GM20000 (cell line): ENCODE results near the gene NADK.
A peak's percentile ranks its signal among the peaks of the same experiment; 100 is the strongest.
"Not testable (repeated sequence)": the region's sequence is repeated elsewhere in the genome, so short reads cannot be mapped to it uniquely, and the experiment has no call there.

ENCODE experiments used
- DNase-seq: peaks from one replicate; pipeline ENCODE4 v3.0.0; 2012; ENCODE audit warnings: low spot score
- TF ChIP-seq, protein P1 (sequence below): IDR thresholded peaks from 2 replicates; pipeline ENCODE4 v1.5.1; 2012; ENCODE audit warnings: mild to moderate bottlenecking, control low read depth; ENCODE audit errors: extremely low read depth, missing control alignments

NADK gene

GRCh38 chr1:1752636-1753606, 25.3 kb downstream of the NADK start:
- TF ChIP-seq, protein P1, sequence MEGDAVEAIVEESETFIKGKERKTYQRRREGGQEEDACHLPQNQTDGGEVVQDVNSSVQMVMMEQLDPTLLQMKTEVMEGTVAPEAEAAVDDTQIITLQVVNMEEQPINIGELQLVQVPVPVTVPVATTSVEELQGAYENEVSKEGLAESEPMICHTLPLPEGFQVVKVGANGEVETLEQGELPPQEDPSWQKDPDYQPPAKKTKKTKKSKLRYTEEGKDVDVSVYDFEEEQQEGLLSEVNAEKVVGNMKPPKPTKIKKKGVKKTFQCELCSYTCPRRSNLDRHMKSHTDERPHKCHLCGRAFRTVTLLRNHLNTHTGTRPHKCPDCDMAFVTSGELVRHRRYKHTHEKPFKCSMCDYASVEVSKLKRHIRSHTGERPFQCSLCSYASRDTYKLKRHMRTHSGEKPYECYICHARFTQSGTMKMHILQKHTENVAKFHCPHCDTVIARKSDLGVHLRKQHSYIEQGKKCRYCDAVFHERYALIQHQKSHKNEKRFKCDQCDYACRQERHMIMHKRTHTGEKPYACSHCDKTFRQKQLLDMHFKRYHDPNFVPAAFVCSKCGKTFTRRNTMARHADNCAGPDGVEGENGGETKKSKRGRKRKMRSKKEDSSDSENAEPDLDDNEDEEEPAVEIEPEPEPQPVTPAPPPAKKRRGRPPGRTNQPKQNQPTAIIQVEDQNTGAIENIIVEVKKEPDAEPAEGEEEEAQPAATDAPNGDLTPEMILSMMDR = no peak
- no peak for DNase-seq

- TF ChIP-seq, protein P1 = no peak
- no peak for DNase-seq
Observed at GRCh38 chr1:1752190-1752589, 26.1 kb downstream of the NADK start.

DNA sequence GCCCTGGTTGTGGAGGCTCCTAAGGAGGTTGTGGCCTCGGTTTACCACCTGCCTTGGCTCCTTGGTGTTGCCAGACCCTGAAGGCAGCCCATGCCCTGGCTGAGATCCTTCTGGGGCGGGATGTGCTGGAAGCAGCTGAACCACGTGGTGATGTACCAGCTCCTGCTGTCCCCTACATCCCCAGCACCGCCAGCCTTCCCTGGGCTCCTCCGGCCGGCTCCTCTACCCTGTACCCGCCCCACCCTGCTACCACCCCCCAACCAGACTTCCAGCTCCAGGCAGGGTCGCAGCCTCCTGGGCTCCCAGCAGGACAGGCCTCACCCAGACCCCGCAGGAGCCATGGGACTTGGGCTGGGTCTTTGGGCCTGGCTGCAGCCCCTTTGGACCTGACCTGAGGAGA, 28.3 kb downstream of the NADK start:
- not testable (repeated sequence) for DNase-seq

DNA sequence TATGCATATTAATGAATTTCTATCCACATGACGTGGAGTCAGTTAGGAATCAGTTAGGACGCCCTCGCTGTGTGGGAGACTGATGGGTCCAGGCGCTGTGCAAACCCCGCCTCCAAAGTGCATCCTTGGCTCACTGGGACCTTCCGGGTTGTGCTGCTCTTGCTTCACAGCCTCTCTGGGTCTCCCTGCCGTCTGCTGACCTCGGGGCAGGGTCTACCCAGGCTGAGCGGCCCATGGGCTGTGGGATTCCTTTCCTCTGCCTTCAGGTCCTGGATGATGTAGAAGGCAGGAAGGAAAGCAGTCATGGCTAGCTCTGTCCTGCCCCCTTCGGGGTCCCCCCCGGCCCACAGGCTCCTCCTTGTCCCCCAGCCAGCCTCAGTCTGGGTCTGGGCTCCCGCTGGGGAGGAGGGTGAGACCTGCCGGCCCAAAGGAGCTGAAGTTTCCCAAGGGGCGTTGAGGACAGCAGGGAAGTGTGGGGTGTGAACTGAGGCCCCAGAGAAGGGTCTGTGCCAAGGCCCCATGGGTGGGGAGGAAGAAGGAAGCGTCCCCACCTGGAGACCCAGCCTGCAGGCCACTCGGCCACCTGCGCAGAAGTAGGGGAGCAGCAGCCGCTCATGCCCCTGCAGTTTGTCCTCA, 29.5 kb downstream of the NADK start:
- TF ChIP-seq, protein P1 = no peak
- peak; percentile 21 for DNase-seq

GRCh38 chr1:1746566-1746909, 31.7 kb downstream of the NADK start:
- not testable (repeated sequence) for DNase-seq

DNA sequence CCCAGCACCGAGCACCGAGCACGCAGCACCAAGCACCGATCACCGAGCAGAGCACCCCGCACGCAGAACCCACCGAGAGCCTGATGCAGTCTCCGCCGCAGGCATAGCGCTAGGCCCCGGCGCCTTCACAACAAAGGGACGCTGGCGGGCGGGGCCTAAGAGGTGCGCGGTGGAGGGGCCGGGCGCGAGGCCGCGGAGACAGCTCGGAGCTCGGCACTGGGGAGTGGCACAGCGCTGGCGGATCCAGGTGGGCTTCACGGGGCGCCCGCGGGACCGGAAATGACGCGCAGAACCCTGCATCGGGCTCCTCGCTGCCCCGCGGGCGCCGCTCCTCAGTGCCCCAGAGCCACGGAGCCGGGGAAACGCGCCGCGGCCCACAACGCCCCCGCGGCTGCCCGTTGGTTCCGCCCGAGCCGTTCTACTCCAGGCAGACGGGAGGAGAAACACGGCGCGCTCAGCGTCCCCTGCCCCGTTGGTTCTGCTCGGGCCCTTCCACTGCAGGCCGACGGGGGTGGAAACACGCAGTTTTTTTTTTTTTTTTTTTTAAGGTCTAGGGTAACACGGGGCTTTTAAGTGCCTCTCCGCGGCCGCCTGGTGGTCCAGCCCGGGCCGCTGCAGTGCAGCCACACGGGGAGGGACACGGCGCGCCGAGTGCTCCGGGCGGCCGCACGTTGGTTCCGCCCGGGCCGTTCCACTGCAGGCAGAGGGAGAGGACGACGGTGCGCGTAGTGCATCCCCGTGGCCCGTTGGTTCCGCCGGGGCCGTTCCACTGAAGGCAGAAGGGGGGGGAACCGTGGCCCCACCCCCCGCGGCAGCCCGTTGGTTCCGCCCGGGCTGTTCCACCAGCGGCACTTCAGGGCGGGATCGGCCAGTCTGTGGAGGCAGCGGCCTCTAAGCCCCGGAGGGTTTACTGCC, 32.4 kb downstream of the NADK start:
- not testable (repeated sequence) for DNase-seq

DNA sequence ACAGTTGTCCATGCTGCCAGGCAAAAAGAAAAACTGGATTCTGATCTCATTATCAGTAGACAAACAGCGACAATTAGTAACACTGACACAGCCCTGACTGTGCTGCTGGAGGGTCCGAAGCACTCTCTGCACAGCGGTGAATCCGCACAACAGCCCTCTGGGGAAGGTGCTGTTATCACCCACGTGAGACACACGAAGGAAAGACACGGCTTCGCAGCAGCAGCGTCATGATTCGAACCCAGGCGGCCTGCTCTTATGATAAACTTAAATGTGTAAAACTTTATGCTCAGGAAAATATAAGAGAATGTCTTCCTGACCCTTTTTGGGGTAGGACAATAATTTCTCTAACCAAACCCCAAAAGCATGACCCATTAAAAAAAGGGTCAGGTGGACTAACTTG, 35.7 kb downstream of the NADK start:
- DNase-seq = not testable (repeated sequence)

GRCh38 chr1:1741013-1741412, 37.3 kb downstream of the NADK start:
- DNase-seq = not testable (repeated sequence)

DNA sequence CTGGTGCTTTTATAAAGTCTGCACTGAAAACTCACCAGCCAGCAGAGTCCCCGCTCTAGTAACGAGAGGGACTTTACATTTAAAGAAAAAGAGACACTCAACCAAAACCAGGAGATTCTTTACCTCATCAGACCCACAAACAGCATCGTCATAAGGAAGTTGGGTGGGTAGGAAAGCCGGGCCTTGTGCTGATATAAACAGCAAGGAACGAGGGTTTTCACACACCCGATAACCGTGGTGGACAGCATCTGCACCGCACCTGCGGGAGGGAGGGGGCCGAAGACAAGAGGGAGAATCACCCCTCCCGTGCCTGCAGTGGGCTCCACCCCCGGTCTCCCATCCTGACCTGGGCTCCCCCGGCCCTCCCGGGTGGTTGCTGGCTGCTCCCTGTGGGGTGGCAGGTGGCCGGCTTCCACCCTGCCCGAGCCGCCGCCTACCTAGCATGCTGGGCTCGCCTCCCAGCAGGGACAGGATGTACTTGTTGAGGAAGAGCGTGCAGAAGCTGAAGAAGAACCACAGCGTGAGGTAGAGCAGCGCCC, 39.4 kb downstream of the NADK start:
- not testable (repeated sequence) for DNase-seq

DNA sequence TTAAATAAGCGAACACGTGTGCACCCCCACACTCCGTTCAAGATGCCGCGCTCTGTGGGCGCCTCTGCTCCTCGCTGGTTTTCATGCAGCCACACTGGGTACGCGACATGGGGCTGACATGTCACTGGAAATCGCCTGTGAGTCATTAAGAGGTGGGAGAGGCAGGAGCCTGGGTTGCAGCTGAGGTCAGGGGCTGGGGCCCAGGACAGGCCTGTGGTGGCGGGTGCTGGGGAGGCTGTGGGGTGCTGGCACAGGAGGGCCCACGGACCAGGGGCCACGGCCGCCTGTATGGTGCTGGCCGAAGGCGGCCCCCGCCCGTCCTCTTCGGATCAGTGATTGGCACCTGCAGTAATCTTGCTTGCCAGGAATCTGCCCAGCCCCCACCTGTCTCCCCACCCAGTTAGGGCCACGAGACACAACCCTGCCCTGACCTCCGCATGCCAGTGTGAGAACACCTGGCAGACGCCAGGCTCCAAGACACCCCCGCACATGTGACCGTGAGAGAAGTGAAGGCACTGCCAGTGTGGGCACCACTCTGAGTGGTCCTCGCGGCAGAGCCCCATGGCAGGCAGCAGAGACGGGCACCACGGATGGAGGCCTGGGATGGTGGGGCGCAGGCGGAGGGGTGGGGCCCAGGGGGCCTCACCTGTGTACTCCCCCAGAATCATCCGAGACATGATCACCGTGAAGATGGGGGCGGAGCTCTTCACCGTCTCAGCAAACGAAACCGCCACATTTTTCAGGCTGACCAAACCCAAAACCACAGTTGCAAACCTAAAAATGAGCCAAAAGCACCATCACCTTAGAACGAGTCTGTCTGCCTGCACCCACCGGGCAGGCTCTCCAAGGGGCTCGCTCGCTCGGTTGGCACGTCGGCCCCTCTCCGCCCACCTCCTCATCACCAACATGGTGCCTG, 40.3 kb downstream of the NADK start:
- not testable (repeated sequence) for DNase-seq
